Mesenchymal stem cell (in vitro differentiated cells and primary cell): ENCODE results near the gene DEFB114.

Experiments
- DNase-seq: peaks from one replicate; pipeline ENCODE4 v3.0.0-alpha.2; 2013
- H2AFZ ChIP-seq: one replicate; pipeline ENCODE4 v1.6.1; 2013; ENCODE audit warnings: low read depth, mild to moderate bottlenecking, control low read depth, inconsistent platforms, low read length, moderate library complexity
- H2AK5ac ChIP-seq: 2 replicates; pipeline ENCODE4 v1.6.1; 2013; ENCODE audit warnings: low read length, moderate library complexity, mild to moderate bottlenecking, inconsistent platforms; ENCODE audit not compliant: severe bottlenecking
- H2BK120ac ChIP-seq: one replicate; pipeline ENCODE4 v1.6.1; 2013; ENCODE audit warnings: low read depth, mild to moderate bottlenecking, inconsistent platforms, low read length, moderate library complexity
- H2BK12ac ChIP-seq, 2 experiments: one replicate each; pipeline ENCODE4 v1.6.1; 2013; ENCODE audit warnings: inconsistent platforms in 2 of 2, low read length in 2 of 2, mild to moderate bottlenecking in 2 of 2, moderate library complexity in 2 of 2, control low read depth in 1 of 2
- H2BK15ac ChIP-seq: one replicate; pipeline ENCODE4 v1.6.1; 2013; ENCODE audit warnings: mild to moderate bottlenecking, low read depth, inconsistent platforms; ENCODE audit not compliant: poor library complexity, severe bottlenecking
- H2BK5ac ChIP-seq: 2 replicates; pipeline ENCODE4 v1.6.1; 2013; ENCODE audit warnings: low read depth, mild to moderate bottlenecking, low read length, control low read depth, inconsistent platforms; ENCODE audit not compliant: poor library complexity, severe bottlenecking
- H3K14ac ChIP-seq, 2 experiments: one replicate each; pipeline ENCODE4 v1.6.1; 2013; ENCODE audit warnings: inconsistent platforms in 2 of 2, low read length in 2 of 2, control low read depth in 1 of 2, mild to moderate bottlenecking in 1 of 2, moderate library complexity in 1 of 2
- H3K18ac ChIP-seq, 2 experiments: one replicate each; pipeline ENCODE4 v1.6.1; 2013; ENCODE audit warnings: inconsistent platforms in 2 of 2, low read length in 2 of 2, control low read depth in 1 of 2, low read depth in 1 of 2, mild to moderate bottlenecking in 1 of 2
- H3K23ac ChIP-seq, 2 experiments: one replicate each; pipeline ENCODE4 v1.6.1; 2013; ENCODE audit warnings: inconsistent platforms in 2 of 2, low read length in 2 of 2, mild to moderate bottlenecking in 2 of 2, moderate library complexity in 2 of 2, control low read depth in 1 of 2
- H3K27ac ChIP-seq: 2 replicates; pipeline ENCODE4 v1.5.1; 2013; ENCODE audit warnings: mild to moderate bottlenecking, moderate library complexity, low read length, control low read depth, inconsistent platforms; ENCODE audit not compliant: poor library complexity, severe bottlenecking
- H3K27me3 ChIP-seq, 2 experiments: 2 replicates each; pipeline versions ENCODE4 v1.6.1 to v1.7.0; 2013; ENCODE audit warnings: low read length in 2 of 2, mild to moderate bottlenecking in 2 of 2, moderate library complexity in 2 of 2, control low read depth in 1 of 2, inconsistent platforms in 1 of 2; ENCODE audit not compliant: control insufficient read depth in 1 of 2, insufficient read depth in 1 of 2
- H3K36me3 ChIP-seq, 2 experiments: 2 replicates each; pipeline versions ENCODE4 v1.6.1 to v1.7.0; 2013; ENCODE audit warnings: low read length in 2 of 2, control low read depth in 1 of 2, inconsistent platforms in 1 of 2, low read depth in 1 of 2, mild to moderate bottlenecking in 1 of 2; ENCODE audit not compliant: insufficient read depth in 2 of 2, control insufficient read depth in 1 of 2
- H3K4ac ChIP-seq, 2 experiments: one replicate each; pipeline ENCODE4 v1.6.1; 2013; ENCODE audit warnings: inconsistent platforms in 2 of 2, low read length in 2 of 2, mild to moderate bottlenecking in 2 of 2, moderate library complexity in 2 of 2, control low read depth in 1 of 2, low read depth in 1 of 2
- H3K4me1 ChIP-seq: 2 replicates; pipeline ENCODE4 v1.6.1; 2013; ENCODE audit warnings: low read depth, low read length, control low read depth; ENCODE audit not compliant: control insufficient read depth, insufficient read depth
- H3K4me2 ChIP-seq: 2 replicates; pipeline ENCODE4 v1.6.1; 2013; ENCODE audit warnings: low read length, mild to moderate bottlenecking, inconsistent platforms; ENCODE audit not compliant: poor library complexity, severe bottlenecking
- H3K4me3 ChIP-seq, 2 experiments: 2 replicates each; pipeline versions ENCODE4 v1.5.1 to v1.7.0; 2013; ENCODE audit warnings: low read length in 2 of 2, mild to moderate bottlenecking in 2 of 2, control low read depth in 1 of 2, low read depth in 1 of 2; ENCODE audit not compliant: insufficient read depth in 1 of 2
- H3K79me1 ChIP-seq: replicated peaks from 2 replicates; pipeline ENCODE4 v1.6.1; 2013; ENCODE audit warnings: mild to moderate bottlenecking, control low read depth, low read length, inconsistent platforms; ENCODE audit not compliant: poor library complexity, severe bottlenecking
- H3K9ac ChIP-seq: 2 replicates; pipeline ENCODE4 v1.7.0; 2013; ENCODE audit warnings: mild to moderate bottlenecking, low read length, moderate library complexity
- H3K9me3 ChIP-seq: 2 replicates; pipeline ENCODE4 v1.7.0; 2013; ENCODE audit warnings: mild to moderate bottlenecking, low read length; ENCODE audit not compliant: control insufficient read depth
- H4K8ac ChIP-seq: one replicate; pipeline ENCODE4 v1.6.1; 2013; ENCODE audit warnings: inconsistent platforms, mild to moderate bottlenecking, low read length, moderate library complexity
- H4K91ac ChIP-seq: one replicate; pipeline ENCODE4 v1.6.1; 2013; ENCODE audit warnings: mild to moderate bottlenecking, low read length, inconsistent platforms
- WGBS: methylation state at CpG from one replicate; pipeline ENCODE4 v1.1.7; 2013; ENCODE audit warnings: mixed read lengths; 5-methylcytosine and 5-hydroxymethylcytosine counted together

DEFB114 gene

DNA sequence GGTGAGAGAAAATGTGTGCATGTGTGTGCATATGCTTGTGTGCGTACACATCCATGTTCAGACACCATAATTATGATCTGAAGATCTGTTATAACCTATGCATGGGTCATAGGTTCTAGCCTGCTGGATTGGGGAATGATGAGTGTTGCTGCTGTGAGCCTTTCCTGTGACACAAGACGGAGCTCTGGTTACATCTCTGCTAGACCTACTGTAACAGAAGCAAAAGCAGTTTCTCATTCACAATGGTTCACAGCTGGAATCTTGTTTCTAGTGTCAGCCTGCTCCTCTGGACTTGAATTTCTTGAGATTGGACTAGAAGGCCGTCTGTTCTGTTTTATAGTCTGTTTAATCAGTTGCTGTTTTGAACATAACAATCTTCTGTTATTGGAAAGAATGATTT, 40.1 kb downstream of the DEFB114 start:
- H2AK5ac ChIP-seq = no peak overlapping the region
- H3K9ac ChIP-seq = no peak overlapping the region
- H2BK5ac ChIP-seq = no peak overlapping the region
- no peak for DNase-seq
- no peak overlapping the region for H4K8ac ChIP-seq
- H3K4me2 ChIP-seq = no peak overlapping the region
- H3K9me3 ChIP-seq = no peaks in the 10 kb centered on the region
- H2BK120ac ChIP-seq = no peak overlapping the region
- H3K36me3 ChIP-seq = no peaks in the 10 kb centered on the region
- no peaks in the 10 kb centered on the region for H3K4me1 ChIP-seq
- H3K27me3 ChIP-seq = no peaks in the 10 kb centered on the region
- no peak overlapping the region for H3K14ac ChIP-seq
- no peak overlapping the region for H4K91ac ChIP-seq
- no peak overlapping the region for H3K27ac ChIP-seq
- H2AFZ ChIP-seq = no peak overlapping the region
- no peak overlapping the region for H2BK12ac ChIP-seq
- no peak overlapping the region for H3K4ac ChIP-seq
- 39% methylated on average over 2 of the region's 3 CpGs for WGBS
- no peak overlapping the region for H3K23ac ChIP-seq
- no peak overlapping the region for H3K4me3 ChIP-seq
- no peaks in the 10 kb centered on the region for H3K79me1 ChIP-seq
- H2BK15ac ChIP-seq = no peak overlapping the region
- no peak overlapping the region for H3K18ac ChIP-seq

- Histone ChIP-seq H3K4me3 (no peak overlapping the region), H3K4me1 (no peaks in the 10 kb centered on the region), H2BK12ac (no peak overlapping the region), H4K91ac (no peak overlapping the region), H2AK5ac (no peak overlapping the region), H3K4ac (no peak overlapping the region), H3K9me3 (no peaks in the 10 kb centered on the region), H3K36me3 (no peaks in the 10 kb centered on the region), H4K8ac (no peak overlapping the region), H3K14ac (no peak overlapping the region), H2AFZ (no peak overlapping the region), H2BK5ac (no peak overlapping the region), H3K4me2 (no peak overlapping the region), H2BK120ac (no peak overlapping the region), H3K9ac (no peak overlapping the region), H3K27ac (no peak overlapping the region), H3K27me3 (no peaks in the 10 kb centered on the region), H3K18ac (no peak overlapping the region), H3K23ac (no peak overlapping the region), H2BK15ac (no peak overlapping the region), H3K79me1 (no peaks in the 10 kb centered on the region)
- DNase-seq = no peak
- WGBS = 85% methylated on average over 1 of the region's 5 CpGs
These were observed 43.9 kb downstream of the DEFB114 start for GRCh38 chr6:49919935-49920644.

GRCh38 chr6:49919261-49919660, 44.7 kb downstream of the DEFB114 start:
- H3K36me3 ChIP-seq = no peaks in the 10 kb centered on the region
- no peak overlapping the region for H2BK5ac ChIP-seq
- H3K23ac ChIP-seq = no peak overlapping the region
- H3K14ac ChIP-seq = no peak overlapping the region
- H3K18ac ChIP-seq = no peak overlapping the region
- H3K27ac ChIP-seq = no peak overlapping the region
- no peak overlapping the region for H3K4me3 ChIP-seq
- H3K27me3 ChIP-seq = no peaks in the 10 kb centered on the region
- no peak overlapping the region for H3K4ac ChIP-seq
- H3K4me1 ChIP-seq = no peaks in the 10 kb centered on the region
- no peak overlapping the region for H2BK120ac ChIP-seq
- no peak overlapping the region for H2AFZ ChIP-seq
- H3K79me1 ChIP-seq = no peaks in the 10 kb centered on the region
- H2BK12ac ChIP-seq = no peak overlapping the region
- H3K9me3 ChIP-seq = no peaks in the 10 kb centered on the region
- H3K9ac ChIP-seq = no peak overlapping the region
- 75% methylated on average over 3 of the region's 4 CpGs for WGBS
- no peak for DNase-seq
- H2BK15ac ChIP-seq = no peak overlapping the region
- H4K91ac ChIP-seq = no peak overlapping the region
- H2AK5ac ChIP-seq = no peak overlapping the region
- H4K8ac ChIP-seq = no peak overlapping the region
- no peak overlapping the region for H3K4me2 ChIP-seq

- no peak overlapping the region for H3K4me3 ChIP-seq
- no peak overlapping the region for H3K4me2 ChIP-seq
- H2BK12ac ChIP-seq = no peak overlapping the region
- no peak overlapping the region for H2BK120ac ChIP-seq
- DNase-seq = no peak
- H4K8ac ChIP-seq = no peak overlapping the region
- H2AFZ ChIP-seq = no peak overlapping the region
- no peaks in the 10 kb centered on the region for H3K36me3 ChIP-seq
- no peaks in the 10 kb centered on the region for H3K79me1 ChIP-seq
- no peak overlapping the region for H3K23ac ChIP-seq
- H3K4ac ChIP-seq = no peak overlapping the region
- no peak overlapping the region for H3K27ac ChIP-seq
- H3K9ac ChIP-seq = no peak overlapping the region
- no peak overlapping the region for H3K18ac ChIP-seq
- no peaks in the 10 kb centered on the region for H3K9me3 ChIP-seq
- 14% methylated on average over 2 of the region's 2 CpGs for WGBS
- H3K27me3 ChIP-seq = no peaks in the 10 kb centered on the region
- H3K14ac ChIP-seq = no peak overlapping the region
- no peak overlapping the region for H4K91ac ChIP-seq
- no peak overlapping the region for H2BK5ac ChIP-seq
- H2AK5ac ChIP-seq = no peak overlapping the region
- no peak overlapping the region for H2BK15ac ChIP-seq
- no peaks in the 10 kb centered on the region for H3K4me1 ChIP-seq
These were observed 45.2 kb downstream of the DEFB114 start for GRCh38 chr6:49918787-49919186.
